Left ventricle myocardium inferior (tissue), 1 donor: Measurements from ENCODE around the gene NOG. TPM values are rescaled to one million over a fixed set of nuclear protein-coding genes. Genes with fewer than 3 reads are reported as not detected.

ENCODE experiments used
- DNase-seq: peaks from one replicate; pipeline ENCODE4 v3.0.0-alpha.2; 2020
- H3K27ac ChIP-seq: fragments of 200-600 bp; replicated peaks from 2 replicates; pipeline ENCODE4 v1.8.0; 2021
- H3K27me3 ChIP-seq: fragments of 200-600 bp; 2 replicates; pipeline ENCODE4 v1.8.0; 2021; ENCODE audit warnings: low read depth
- H3K36me3 ChIP-seq: fragments of 200-600 bp; 2 replicates; pipeline ENCODE4 v1.8.0; 2021
- H3K4me1 ChIP-seq: fragments of 200-600 bp; 2 replicates; pipeline ENCODE4 v1.8.0; 2021
- H3K4me3 ChIP-seq: fragments of 200-600 bp; 2 replicates; pipeline ENCODE4 v1.8.0; 2021; ENCODE audit warnings: mild to moderate bottlenecking, moderate library complexity
- H3K9me3 ChIP-seq: fragments of 200-600 bp; replicated peaks from 2 replicates; pipeline ENCODE4 v1.8.0; 2021
- intact Hi-C: fragments of 100-400 bp; cut with micrococcal nuclease; formaldehyde crosslinking; loops from one replicate; pipeline ENCODE4 v1.11.0; 2022
- total RNA-seq: library from RNA; stranded (reverse); fragmentation: NEBNext Ultra II Directional; extraction: Animal tissue kit (Norgen Biotek cat#: 25700); gene quantifications from one replicate; pipeline ENCODE4 v1.2.1, GENCODE V29; 2021
- TF ChIP-seq, protein P1 (sequence below): fragments of 200-600 bp; IDR thresholded peaks from 2 replicates; pipeline ENCODE4 v1.8.0; 2021; ENCODE audit warnings: antibody characterized with exemption, mild to moderate bottlenecking, borderline replicate concordance
- donor health status: DM: no; HTN: yes; CAD: no; lungs with severe emphysema.

The NOG gene
- total RNA-seq, 1 donor from 2014 or later, result 0.41 TPM

DNA sequence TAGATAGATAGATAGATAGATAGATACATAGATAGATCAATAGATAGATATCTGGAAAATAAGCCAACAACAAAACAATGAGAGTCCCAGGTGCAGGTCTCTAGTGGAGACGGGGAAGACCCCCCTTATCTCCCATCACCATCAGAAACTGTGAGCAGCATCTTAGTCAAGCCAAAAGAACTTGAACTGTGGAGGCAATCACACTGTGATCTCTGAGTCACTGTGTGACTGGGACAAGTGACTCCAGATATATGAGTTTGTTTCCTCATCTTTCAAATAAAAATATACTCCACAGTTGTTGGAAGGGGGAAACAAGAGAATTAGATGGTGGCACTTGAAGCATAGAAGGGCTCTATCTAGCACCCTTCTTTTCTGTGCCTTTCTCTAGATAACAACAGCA, 42.1 kb downstream of the NOG start:
- Histone ChIP-seq H3K27ac (no peak overlapping the region), H3K27me3 (peaks cover 69% of the 10 kb centered on the region), H3K36me3 (no peaks in the 10 kb centered on the region), H3K9me3 (no peaks in the 10 kb centered on the region), H3K4me1 (no peaks in the 10 kb centered on the region), H3K4me3 (no peak overlapping the region)
- TF ChIP-seq, protein P1, sequence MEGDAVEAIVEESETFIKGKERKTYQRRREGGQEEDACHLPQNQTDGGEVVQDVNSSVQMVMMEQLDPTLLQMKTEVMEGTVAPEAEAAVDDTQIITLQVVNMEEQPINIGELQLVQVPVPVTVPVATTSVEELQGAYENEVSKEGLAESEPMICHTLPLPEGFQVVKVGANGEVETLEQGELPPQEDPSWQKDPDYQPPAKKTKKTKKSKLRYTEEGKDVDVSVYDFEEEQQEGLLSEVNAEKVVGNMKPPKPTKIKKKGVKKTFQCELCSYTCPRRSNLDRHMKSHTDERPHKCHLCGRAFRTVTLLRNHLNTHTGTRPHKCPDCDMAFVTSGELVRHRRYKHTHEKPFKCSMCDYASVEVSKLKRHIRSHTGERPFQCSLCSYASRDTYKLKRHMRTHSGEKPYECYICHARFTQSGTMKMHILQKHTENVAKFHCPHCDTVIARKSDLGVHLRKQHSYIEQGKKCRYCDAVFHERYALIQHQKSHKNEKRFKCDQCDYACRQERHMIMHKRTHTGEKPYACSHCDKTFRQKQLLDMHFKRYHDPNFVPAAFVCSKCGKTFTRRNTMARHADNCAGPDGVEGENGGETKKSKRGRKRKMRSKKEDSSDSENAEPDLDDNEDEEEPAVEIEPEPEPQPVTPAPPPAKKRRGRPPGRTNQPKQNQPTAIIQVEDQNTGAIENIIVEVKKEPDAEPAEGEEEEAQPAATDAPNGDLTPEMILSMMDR, result no peak
- DNase-seq, result no peak
- intact Hi-C loops, result no loop called here

DNA sequence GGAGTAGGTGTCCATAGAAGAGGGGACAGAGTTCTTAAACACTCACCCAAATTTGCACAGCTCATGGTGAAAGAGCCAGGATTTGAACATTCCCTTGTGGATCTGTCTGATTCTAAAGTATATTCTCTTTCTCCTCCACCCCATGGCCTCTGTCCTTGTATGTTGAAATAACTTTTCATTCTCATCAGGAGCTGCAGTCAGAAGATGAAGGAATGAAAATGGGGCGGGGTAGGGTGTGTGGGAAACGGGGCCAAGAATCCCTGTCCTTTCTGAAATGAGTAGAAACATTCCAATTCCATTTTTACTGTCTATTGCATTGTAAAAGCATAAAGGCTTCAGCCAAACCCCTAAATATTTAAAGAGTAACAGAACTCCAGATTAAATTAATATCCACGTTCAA, 42.8 kb downstream of the NOG start:
- Histone ChIP-seq H3K9me3 (no peaks in the 10 kb centered on the region), H3K27ac (no peak overlapping the region), H3K36me3 (no peaks in the 10 kb centered on the region), H3K27me3 (peaks cover 62% of the 10 kb centered on the region), H3K4me3 (no peak overlapping the region), H3K4me1 (no peaks in the 10 kb centered on the region)
- intact Hi-C loops, result no loop called here
- TF ChIP-seq, protein P1, result no peak
- DNase-seq, result no peak

DNA sequence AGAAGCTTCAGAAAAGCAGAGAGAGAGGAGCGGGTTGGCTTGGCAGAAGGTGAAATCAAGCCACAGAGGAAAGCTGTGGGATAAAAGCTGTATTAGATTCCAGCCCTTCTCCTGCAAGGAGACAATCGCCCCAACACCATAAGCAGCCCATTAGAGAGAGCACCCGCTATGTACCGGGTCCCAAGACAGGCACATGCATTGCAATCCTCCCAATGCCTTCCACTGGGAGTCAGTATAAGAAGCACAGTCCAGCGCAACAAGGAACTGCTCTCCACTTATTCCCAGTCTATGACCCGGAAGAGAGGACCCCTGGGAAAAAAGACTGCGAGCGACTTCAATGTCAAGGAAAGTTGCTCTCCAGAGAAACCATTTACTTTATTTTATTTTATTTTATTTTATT, 43.8 kb downstream of the NOG start:
- Histone ChIP-seq H3K4me3 (no peak overlapping the region), H3K27me3 (peaks cover 55% of the 10 kb centered on the region), H3K9me3 (no peaks in the 10 kb centered on the region), H3K4me1 (no peaks in the 10 kb centered on the region), H3K27ac (no peak overlapping the region), H3K36me3 (no peaks in the 10 kb centered on the region)
- intact Hi-C loops, result no loop called here
- DNase-seq, result no peak
- TF ChIP-seq, protein P1, result no peak

DNA sequence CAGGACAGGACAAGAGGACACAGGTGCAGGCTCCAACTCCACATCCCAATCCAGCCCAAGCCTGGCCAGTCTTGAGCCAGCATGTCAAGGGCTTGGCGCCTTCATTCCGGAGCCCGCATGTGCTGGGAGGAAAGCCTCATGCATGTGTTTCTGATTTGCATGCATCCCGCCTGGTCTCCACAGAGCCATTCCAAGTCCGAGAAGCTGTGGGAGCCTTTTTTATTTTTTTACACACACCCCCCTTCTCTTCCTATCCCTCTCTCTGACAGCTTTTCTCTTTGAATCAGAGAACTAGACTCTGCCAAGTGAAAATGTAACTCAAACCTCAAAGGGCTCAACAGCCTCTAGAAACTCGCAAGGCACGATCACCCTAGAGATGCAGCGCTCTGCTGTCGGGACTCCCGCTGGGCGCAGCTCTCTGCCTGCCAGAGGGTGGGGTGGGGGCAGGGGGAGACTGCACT, 45.1 kb downstream of the NOG start:
- TF ChIP-seq, protein P1, result no peak
- intact Hi-C loops, result no loop called here
- H3K27me3 ChIP-seq, result peaks cover 55% of the 10 kb centered on the region
- H3K9me3 ChIP-seq, result no peaks in the 10 kb centered on the region
- no peak overlapping the region for H3K4me3 ChIP-seq
- no peak for DNase-seq
- H3K27ac ChIP-seq, result no peak overlapping the region
- H3K4me1 ChIP-seq, result no peaks in the 10 kb centered on the region
- no peaks in the 10 kb centered on the region for H3K36me3 ChIP-seq

DNA sequence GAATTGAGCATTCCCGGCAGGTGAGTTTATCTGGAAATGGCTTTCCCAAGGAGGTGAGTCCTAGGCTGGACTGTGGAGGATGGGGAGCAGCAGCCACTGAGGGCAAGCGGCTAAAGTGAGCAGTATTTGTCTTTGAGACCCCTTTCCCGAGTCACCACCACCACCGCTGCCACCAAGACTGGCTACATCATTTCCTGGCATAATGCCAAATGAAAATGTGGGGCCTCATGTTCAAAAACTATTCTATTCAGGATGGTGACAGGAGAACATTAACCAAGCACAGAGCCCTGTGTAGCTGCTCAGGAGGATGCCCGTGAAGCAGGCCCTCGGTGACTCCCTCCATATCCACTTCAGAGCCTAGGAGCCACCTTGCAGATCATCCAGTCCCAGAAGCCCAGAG, 46.0 kb downstream of the NOG start:
- TF ChIP-seq, protein P1, result no peak
- no peaks in the 10 kb centered on the region for H3K36me3 ChIP-seq
- H3K4me1 ChIP-seq, result no peaks in the 10 kb centered on the region
- H3K27me3 ChIP-seq, result peaks cover 52% of the 10 kb centered on the region
- intact Hi-C loops, result no loop called here
- no peak overlapping the region for H3K4me3 ChIP-seq
- no peak overlapping the region for H3K27ac ChIP-seq
- no peaks in the 10 kb centered on the region for H3K9me3 ChIP-seq
- no peak for DNase-seq

DNA sequence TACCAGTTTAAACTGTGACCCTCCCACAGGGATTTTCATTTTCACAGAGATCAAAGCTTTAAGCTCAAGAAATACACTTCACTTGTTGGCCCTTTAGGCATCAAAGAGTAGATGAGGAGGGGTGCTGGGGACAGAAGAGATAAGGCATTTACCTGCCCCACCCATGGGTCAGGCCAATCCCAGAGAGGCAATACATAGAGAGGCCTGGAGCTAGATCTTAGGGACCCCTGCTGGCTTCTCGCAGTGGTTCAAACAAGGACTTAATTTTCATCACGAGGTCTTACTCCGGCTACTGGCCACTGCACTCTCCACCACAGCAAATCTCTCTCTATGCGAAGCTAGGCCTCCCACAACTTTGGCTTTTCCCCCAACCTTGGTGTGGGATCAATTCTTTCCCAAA, 46.6 kb downstream of the NOG start:
- Histone ChIP-seq H3K36me3 (no peaks in the 10 kb centered on the region), H3K27me3 (peaks cover 50% of the 10 kb centered on the region), H3K9me3 (no peaks in the 10 kb centered on the region), H3K4me1 (no peaks in the 10 kb centered on the region), H3K4me3 (no peak overlapping the region), H3K27ac (no peak overlapping the region)
- DNase-seq, result no peak
- intact Hi-C loops, result no loop called here
- TF ChIP-seq, protein P1, result no peak
